Gastroesophageal sphincter (tissue), 3 donors: Measurements from ENCODE around the gene PHF21B.

ENCODE experiments used
- CTCF ChIP-seq, 4 experiments: fragments of 200-600 bp in 2 of 4; fragments of 450-650 bp in 2 of 4; sonication (generic) in 1 of 4; IDR thresholded peaks; one replicate each; pipeline ENCODE4 v1.5.1; 2017 to 2019; ENCODE audit warnings: antibody characterized with exemption in 4 of 4, mild to moderate bottlenecking in 2 of 4, moderate library complexity in 2 of 4
- EP300 ChIP-seq: sonication (generic); formaldehyde crosslinking; IDR thresholded peaks from one replicate; pipeline ENCODE4 v1.6.1; 2017; ENCODE audit warnings: antibody characterized with exemption, mild to moderate bottlenecking
- POLR2A ChIP-seq, 2 donors: fragments of 450-650 bp; IDR thresholded peaks; one replicate each; pipeline ENCODE4 v1.6.1; 2017; ENCODE audit warnings: antibody characterized with exemption in 2 of 2, mild to moderate bottlenecking in 2 of 2, moderate library complexity in 1 of 2
- POLR2AphosphoS5 ChIP-seq: sonication (generic); formaldehyde crosslinking; IDR thresholded peaks from one replicate; pipeline ENCODE4 v1.6.1; 2017; ENCODE audit warnings: antibody characterized with exemption

- TF ChIP-seq POLR2A (IDR thresholded peaks at IDR 0.05) (no peak), POLR2AphosphoS5 (no peak), CTCF (IDR thresholded peaks at IDR 0.05) (no peak), EP300 (no peak)
Measured at GRCh38 chr22:44990810-44991209, 19.0 kb downstream of the PHF21B start.
